ENCODE measurements around the gene ARHGAP22. TPM values are rescaled to one million over a fixed set of nuclear protein-coding genes. Genes with fewer than 3 reads are reported as not detected.

ARHGAP22 gene
- total RNA-seq, 4 donors from 2014 or later = 7.7 to 16.5 (median 14.3) TPM

- no peak for TF ChIP-seq CTCF (IDR thresholded peaks at IDR 0.05)
- no peak for TF ChIP-seq EP300 (IDR thresholded peaks at IDR 0.05)
- no peak for TF ChIP-seq POLR2A (IDR thresholded peaks at IDR 0.05)
- H3K36me3 ChIP-seq = no peaks in the 10 kb centered on the region
- no peaks in the 10 kb centered on the region for H3K4me1 ChIP-seq
- DNase-seq (ENCODE audit: low spot score in 2 of 2) = no peak
- H3K9me3 ChIP-seq = peaks cover 0 to 4% (median 0%) of the 10 kb centered on the region in 4 donors
- WGBS, 2 donors = 64 to 66% methylated on average over 8 of the region's 8 CpGs
- no peak overlapping the region for H3K27ac ChIP-seq
- H3K27me3 ChIP-seq = no peaks in the 10 kb centered on the region
- no peak overlapping the region for H3K4me3 ChIP-seq
These were observed 25.5 kb downstream of the ARHGAP22 start for GRCh38 chr10:48579251-48579960.

DNA sequence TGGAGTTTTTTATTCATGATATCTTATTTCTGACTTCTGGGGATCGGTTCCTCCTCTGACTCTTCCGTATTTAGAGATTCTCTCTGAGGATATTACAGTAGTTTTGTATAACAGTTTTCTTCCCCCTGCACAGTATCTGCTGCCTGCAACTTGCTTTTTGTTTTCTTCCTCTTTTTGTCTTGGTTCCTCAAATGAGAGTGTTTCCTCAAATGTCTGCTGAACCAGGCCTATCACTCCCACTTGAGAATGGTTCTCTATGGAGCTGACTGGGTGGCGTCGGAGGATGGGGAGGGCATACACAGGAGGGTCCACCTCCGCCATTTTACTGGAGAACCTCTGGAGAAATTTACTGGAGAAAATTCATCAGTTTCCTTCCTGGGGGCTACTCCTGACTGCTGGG is 27.7 kb downstream of the ARHGAP22 start:
- no peaks in the 10 kb centered on the region for H3K4me1 ChIP-seq

GRCh38 chr10:48576501-48576900 is 28.4 kb downstream of the ARHGAP22 start:
- Histone ChIP-seq H3K4me3 (no peak overlapping the region), H3K36me3 (no peaks in the 10 kb centered on the region), H3K27me3 (no peaks in the 10 kb centered on the region), H3K27ac (no peak overlapping the region), H3K9me3 (no peaks in the 10 kb centered on the region), H3K4me1 (no peaks in the 10 kb centered on the region)
- WGBS, 2 donors = 66 to 71% methylated on average over 2 of the region's 2 CpGs
- no peak for DNase-seq (ENCODE audit: low spot score in 2 of 2)
- no peak for TF ChIP-seq CTCF (IDR thresholded peaks at IDR 0.05)

More for the DNA sequence above, 27.7 kb downstream of the ARHGAP22 start:
- WGBS, 2 donors = 70 to 84% methylated on average over 5 of the region's 5 CpGs
- Histone ChIP-seq H3K9me3 (no peaks in the 10 kb centered on the region), H3K27me3 (no peaks in the 10 kb centered on the region), H3K36me3 (no peaks in the 10 kb centered on the region), H3K4me3 (no peak overlapping the region), H3K27ac (no peak overlapping the region)
- TF ChIP-seq EP300 (IDR thresholded peaks at IDR 0.05) = peak in 1 of 2 donors; percentile 61
- TF ChIP-seq POLR2A (IDR thresholded peaks at IDR 0.05) = no peak
- no peak for DNase-seq (ENCODE audit: low spot score in 2 of 2)

DNA sequence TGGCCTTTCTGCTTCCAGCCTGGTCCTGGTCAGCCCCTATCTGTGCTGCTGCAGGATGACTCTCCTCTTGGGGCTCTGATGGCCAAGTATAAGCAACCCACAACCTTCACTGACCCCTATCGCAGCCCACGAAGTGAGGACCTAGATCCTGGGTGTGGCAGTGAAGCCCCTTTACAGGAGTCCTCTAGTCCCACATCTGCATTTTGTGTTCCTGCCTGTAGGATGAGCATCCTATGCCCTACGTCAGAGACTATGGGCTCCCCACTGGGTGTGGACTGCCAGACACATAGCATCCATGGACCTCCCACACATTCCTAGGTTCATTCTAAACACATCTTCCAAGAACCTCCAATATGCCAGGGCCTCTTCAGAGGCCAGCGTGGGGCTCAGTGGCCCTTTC is 29.0 kb downstream of the ARHGAP22 start:
- Histone ChIP-seq H3K4me3 (no peak overlapping the region), H3K9me3 (no peaks in the 10 kb centered on the region), H3K27ac (no peak overlapping the region), H3K27me3 (no peaks in the 10 kb centered on the region), H3K36me3 (no peaks in the 10 kb centered on the region), H3K4me1 (no peaks in the 10 kb centered on the region)
- no peak for TF ChIP-seq POLR2A (IDR thresholded peaks at IDR 0.05)
- TF ChIP-seq EP300 (IDR thresholded peaks at IDR 0.05) = no peak
- no peak for TF ChIP-seq CTCF (IDR thresholded peaks at IDR 0.05)
- 90 to 98% methylated on average over 4 of the region's 4 CpGs for WGBS, 2 donors
- no peak for DNase-seq (ENCODE audit: low spot score in 2 of 2)

GRCh38 chr10:48574817-48575380 is 30.0 kb downstream of the ARHGAP22 start:
- no peak for DNase-seq (ENCODE audit: low spot score in 2 of 2)
- no peak overlapping the region for H3K4me3 ChIP-seq
- TF ChIP-seq CTCF (IDR thresholded peaks at IDR 0.05) (no peak), EP300 (IDR thresholded peaks at IDR 0.05) (no peak)
- H3K9me3 ChIP-seq = no peaks in the 10 kb centered on the region
- no peaks in the 10 kb centered on the region for H3K36me3 ChIP-seq
- H3K4me1 ChIP-seq = no peaks in the 10 kb centered on the region
- 73 to 78% methylated on average over 6 of the region's 6 CpGs for WGBS, 2 donors
- H3K27me3 ChIP-seq = no peaks in the 10 kb centered on the region
- no peak overlapping the region for H3K27ac ChIP-seq

Data from tibial nerve (tissue), 4 donors.